K562 (cell line): ENCODE measurements around the gene CAPS. TPM values are rescaled to one million over a fixed set of nuclear protein-coding genes. Genes with fewer than 3 reads are reported as not detected.

Experiments used
- ATAC-seq: fragments of 200-7000 bp; cut with Tn5 transposase; 3 replicates; pipeline ENCODE4 v1.9.1; 2020; ENCODE audit warnings: moderate library complexity
- BruUV-seq: library from RNA; stranded (reverse); fragments of 400-500 nt; replicated peaks from 2 replicates; lab custom pipeline; 2021; lab: Mats Ljungman, UMichigan
- CTCF ChIA-PET: fragments of 300-600 bp; formaldehyde crosslinking; extraction: SDS; loops from one replicate; lab custom pipeline; 2021; ENCODE audit warnings: low intra/inter-chr PET ratio; lab: Yijun Ruan, JAX
- POLR2A ChIA-PET: fragments of 300-600, 350-650 bp; sonication (Branson Sonifier 250); formaldehyde crosslinking; extraction: SDS; loops from one replicate; lab custom pipeline; 2021; ENCODE audit warnings: antibody characterized with exemption, inconsistent platforms; lab: Yijun Ruan, JAX
- DNase-seq, 4 experiments: peaks; one replicate each; pipeline versions ENCODE4 v3.0.0 to v3.0.0-alpha.2; 2011 to 2018; ENCODE audit warnings: low spot score in 3 of 4, mixed read lengths in 3 of 4; ENCODE audit errors: extremely low read depth in 1 of 4
- FAIRE-seq: peaks from 2 replicates; lab custom pipeline; 2011; peaks lifted over from hg19 to GRCh38; lab: Jason Lieb, UNC
- H2AFZ ChIP-seq: 2 replicates; pipeline ENCODE4 v1.6.0; 2011; ENCODE audit warnings: low read depth, low read length, control low read depth, inconsistent platforms
- H3K27ac ChIP-seq: fragments of 200-600 bp; 3 replicates; pipeline ENCODE4 v1.8.0; 2011; ENCODE audit warnings: low read depth, mild to moderate bottlenecking, control low read depth, inconsistent platforms, low read length, moderate library complexity, mixed read lengths; ENCODE audit errors: extremely low read depth
- H3K27me3 ChIP-seq, 2 experiments: fragments of 300-600 bp in 1 of 2; 2 replicates in 1 of 2; 3 replicates in 1 of 2; pipeline versions ENCODE4 v1.6.0 to v1.8.0; 2011; ENCODE audit warnings: inconsistent platforms in 2 of 2, low read length in 2 of 2, mild to moderate bottlenecking in 1 of 2, mixed read lengths in 1 of 2, moderate library complexity in 1 of 2; ENCODE audit not compliant: control insufficient read depth in 2 of 2, insufficient read depth in 2 of 2
- H3K36me3 ChIP-seq: fragments of 300-600 bp; 3 replicates; pipeline ENCODE4 v1.8.0; 2011; ENCODE audit warnings: mild to moderate bottlenecking, low read length, inconsistent platforms; ENCODE audit not compliant: control insufficient read depth, insufficient read depth
- H3K4me1 ChIP-seq, 2 experiments: fragments of 200-600 bp in 1 of 2; replicated peaks in 1 of 2; 2 replicates in 1 of 2; 3 replicates in 1 of 2; pipeline versions ENCODE4 v1.5.1 to v1.8.0; 2011; ENCODE audit warnings: inconsistent platforms in 2 of 2, low read length in 2 of 2, mild to moderate bottlenecking in 1 of 2, mixed read lengths in 1 of 2, moderate library complexity in 1 of 2; ENCODE audit not compliant: control insufficient read depth in 2 of 2, insufficient read depth in 2 of 2
- H3K4me2 ChIP-seq: 2 replicates; pipeline ENCODE4 v1.6.1; 2011; ENCODE audit warnings: low read length, control low read depth, inconsistent platforms, mixed read lengths; ENCODE audit not compliant: insufficient read depth
- H3K4me3 ChIP-seq: fragments of 200-600 bp; sonication (generic), shearing (Covaris generic); 2 replicates; pipeline ENCODE4 v1.5.1; 2016; ENCODE audit warnings: control low read depth, inconsistent platforms
- H3K79me2 ChIP-seq: fragments of 200-600 bp; 3 replicates; pipeline ENCODE4 v1.8.0; 2011; ENCODE audit warnings: low read length, inconsistent platforms; ENCODE audit not compliant: control insufficient read depth, insufficient read depth
- H3K9ac ChIP-seq, 2 experiments: 2 replicates each; pipeline versions ENCODE4 v1.6.0 to v1.6.1; 2011; ENCODE audit warnings: low read depth in 2 of 2, low read length in 2 of 2, control low read depth in 1 of 2, inconsistent platforms in 1 of 2, mild to moderate bottlenecking in 1 of 2, mixed read lengths in 1 of 2; ENCODE audit not compliant: insufficient read depth in 1 of 2
- H3K9me1 ChIP-seq: one replicate; pipeline ENCODE4 v1.6.0; 2011; ENCODE audit warnings: inconsistent platforms, mild to moderate bottlenecking, low read length, moderate library complexity; ENCODE audit not compliant: control insufficient read depth, insufficient read depth
- H3K9me3 ChIP-seq: replicated peaks from 2 replicates; pipeline ENCODE4 v1.5.1; 2011; ENCODE audit warnings: low read depth, low read length, inconsistent platforms; ENCODE audit not compliant: control insufficient read depth, insufficient read depth
- H4K20me1 ChIP-seq: replicated peaks from 2 replicates; pipeline ENCODE4 v1.6.1; 2011; ENCODE audit warnings: low read length, inconsistent platforms, mixed read lengths; ENCODE audit not compliant: control insufficient read depth, insufficient read depth
- MEIS2 ChIP-seq: fragments of 450-650 bp; IDR thresholded peaks from 2 replicates; pipeline ENCODE4 v1.6.1; 2014; ENCODE audit warnings: mild to moderate bottlenecking; ENCODE audit not compliant: partially characterized antibody
- PCBP1 ChIP-seq: fragments of 200-400 bp; formaldehyde crosslinking; IDR thresholded peaks from 2 replicates; pipeline ENCODE4 v1.6.1; 2018; ENCODE audit warnings: mild to moderate bottlenecking, low read depth, low read length; ENCODE audit not compliant: poor library complexity, severe bottlenecking
- RAD21 ChIP-seq, 2 experiments: fragments of 250-450 bp in 1 of 2; fragments of 450-650 bp in 1 of 2; sonication (Bioruptor Pico) in 1 of 2; formaldehyde crosslinking in 1 of 2; IDR thresholded peaks in 1 of 2; conservative IDR thresholded peaks in 1 of 2; 2 replicates each; pipeline versions ENCODE4 v1.4.0 to v1.8.0; 2020 to 2022; ENCODE audit warnings: mild to moderate bottlenecking in 2 of 2, moderate library complexity in 1 of 2
- SPI1 ChIP-seq: IDR thresholded peaks from 2 replicates; pipeline ENCODE4 v1.6.1; 2011; ENCODE audit warnings: low read depth, low read length, control low read depth, borderline replicate concordance
- STAG1 ChIP-seq: sonication (generic); formaldehyde crosslinking; IDR thresholded peaks from 2 replicates; pipeline ENCODE4 v1.5.0; 2020; ENCODE audit warnings: missing genetic modification reagents, borderline replicate concordance
- ZKSCAN1 ChIP-seq: fragments of 150-350 bp; IDR thresholded peaks from 2 replicates; pipeline ENCODE4 v1.6.1; 2016; ENCODE audit warnings: low read depth, low read length
- ZNF511 ChIP-seq: sonication (generic); formaldehyde crosslinking; IDR thresholded peaks from 2 replicates; pipeline ENCODE4 v1.8.0; 2022; ENCODE audit warnings: mild to moderate bottlenecking, missing genetic modification reagents
- WGBS: fragments of 100-300 bp; shearing (Covaris generic); methylation state at CpG from one replicate; pipeline ENCODE4 v1.1.6; 2016; ENCODE audit warnings: low coverage, mixed read lengths; ENCODE audit not compliant: insufficient coverage; ENCODE audit errors: missing lambda C conversion rate; 5-methylcytosine and 5-hydroxymethylcytosine counted together
- in situ Hi-C: fragments of 300-500 bp; cut with MboI; formaldehyde crosslinking; loops from 4 replicates; pipeline ENCODE4 v1.15.0; 2018; ENCODE audit warnings: inconsistent platforms, mixed read lengths
- intact Hi-C: fragments of 100-400 bp; cut with micrococcal nuclease; formaldehyde crosslinking; loops from 2 replicates; pipeline ENCODE4 v1.14.2; 2022
- polyA plus RNA-seq, 8 experiments: library from polyadenylated mRNA; depleted of rRNA in 4 of 8; stranded (reverse) in 5 of 8; unstranded in 3 of 8; fragments of >200 nt; fragmentation: Nextera tagmentation in 2 of 8; fragmentation: Illumina TruSeq in 1 of 8; extraction: Ambion mirVana in 2 of 8; extraction: Trizol in 1 of 8; gene quantifications; 2 replicates each; pipeline versions ENCODE4 v1.2.1 to v1.2.3, GENCODE V29; 2011 to 2014; ENCODE audit warnings: inconsistent platforms in 1 of 8, missing spikeins in 1 of 8
- total RNA-seq, 7 experiments: library from RNA; depleted of rRNA in 6 of 7; stranded (reverse); fragments of >200 nt in 6 of 7; fragmentation: Illumina TruSeq in 2 of 7; extraction: Trizol in 2 of 7; gene quantifications; 2 replicates each; pipeline versions ENCODE4 v1.2.1 to v1.2.3, GENCODE V29; 2011 to 2021; ENCODE audit warnings: low replicate concordance in 1 of 7

The CAPS gene
- total and polyA plus RNA-seq, 9 of the 15 experiments (the other 6 are each of a cell fraction or from before 2014, with no cell fraction given): 0.15 to 4.0 (median 0.91) TPM

GRCh38 chr19:5865772-5866171 lies 48.3 kb upstream of the CAPS start (continued):
- no peak for TF ChIP-seq PCBP1
- TF ChIP-seq ZKSCAN1: no peak
- TF ChIP-seq, all 486 proteins: peak for 0

DNA sequence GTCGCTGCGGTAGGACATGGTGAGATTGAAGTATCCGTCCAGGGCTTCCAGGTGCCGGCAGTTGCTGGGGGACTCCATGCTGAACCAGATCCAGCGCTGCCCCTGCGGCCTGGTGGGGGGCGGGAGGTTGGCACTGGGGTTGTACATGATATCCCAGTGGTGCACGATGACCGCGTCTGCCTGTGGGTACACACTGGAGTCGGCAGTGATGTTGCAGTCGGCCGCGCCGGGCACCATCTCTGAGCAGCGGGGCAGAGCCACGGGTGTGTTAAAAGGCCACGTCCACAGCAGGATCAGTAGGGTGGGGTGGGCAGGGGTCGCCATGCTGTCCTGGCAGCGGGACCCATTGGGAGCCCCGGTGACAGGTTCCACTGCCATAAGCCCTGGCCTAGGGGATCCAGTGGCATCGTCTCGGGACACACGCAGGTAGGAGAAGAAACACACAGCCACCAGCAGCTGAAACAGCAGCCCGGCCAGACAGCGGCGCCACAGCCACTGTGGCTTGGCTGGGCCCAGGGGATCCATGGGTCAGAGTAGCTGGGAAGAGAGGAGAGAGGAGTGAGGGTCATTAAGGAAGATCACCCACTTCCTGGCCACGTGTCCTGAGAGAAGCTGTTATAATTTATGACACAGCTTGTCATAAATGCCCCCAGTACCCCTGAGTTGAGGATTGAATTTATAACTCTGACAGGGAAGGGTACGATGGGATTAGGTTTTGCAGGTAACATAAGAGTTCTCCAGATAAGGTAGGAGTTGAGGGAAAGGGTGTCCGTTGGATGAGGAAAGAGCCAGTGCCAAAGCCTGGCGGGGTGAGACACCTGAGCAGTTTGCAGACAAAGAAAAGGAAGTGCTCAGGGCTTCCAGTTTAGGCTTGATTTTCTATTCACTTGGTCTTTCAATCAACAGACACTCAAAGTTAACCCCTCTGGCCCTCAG lies 46.6 kb upstream of the CAPS start:
- POLR2A ChIA-PET: no interaction called here
- 42% methylated on average over 30 of the region's 31 CpGs for WGBS
- intact Hi-C loops: no loop called here

More for the DNA sequence above, 46.6 kb upstream of the CAPS start:
- ATAC-seq: peak; percentile 64; the same call in 2 of the 3 replicates
- Histone ChIP-seq H3K9ac (no peak overlapping the region; a peak in 2 of 4 replicates), H3K9me1 (no peaks in the 10 kb centered on the region), H3K27me3 (peaks cover 2 to 16% of the 10 kb centered on the region in 2 experiments; a peak in 2 of 5 replicates)
- no TSS peak for BruUV-seq
- TF ChIP-seq ZNF511 (CRISPR knock-in tag) (no peak), RAD21 (CRISPR knock-in tag; conservative IDR thresholded peaks at IDR 0.05 in 1 of 2, IDR thresholded peaks at IDR 0.05 in 1 of 2) (peak in 1 of 2 experiments; percentile 22; a peak in 1 of 4 replicates), SPI1 (0 out of 2 replicates have a peak, but pooled peaks have one; percentile 25), STAG1 (CRISPR knock-in tag) (no peak), MEIS2 (peak; percentile 49)
- TF ChIP-seq, all 486 proteins: peak for 3
- peaks cover 0 to 23% of the 10 kb centered on the region in 2 experiments; a peak in 2 of 5 replicates for H3K4me1 ChIP-seq
- H3K4me2 ChIP-seq: no peak overlapping the region
- DNase-seq: peak in 1 of 4 experiments; percentile 5
- H3K9me3 ChIP-seq: no peaks in the 10 kb centered on the region
- H3K79me2 ChIP-seq: no peaks in the 10 kb centered on the region
- no peak for FAIRE-seq
- H4K20me1 ChIP-seq: 0 out of 2 replicates have a peak, but pooled peaks cover 3% of the 10 kb centered on the region
- CTCF ChIA-PET: no interaction called here
- H3K36me3 ChIP-seq: no peaks in the 10 kb centered on the region
- H2AFZ ChIP-seq: no peak overlapping the region
- H3K27ac ChIP-seq: no peak overlapping the region
- in situ Hi-C loops: no loop called here
- no peak overlapping the region for H3K4me3 ChIP-seq
